Hematopoietic multipotent progenitor cell treated with erythropoietin and hydrocortisone succinate and interleukin-3 and kit ligand, for 4 days (in vitro differentiated cells): ENCODE measurements around the gene GNB2.
"Not testable (repeated sequence)": the region's sequence is repeated elsewhere in the genome, so short reads cannot be mapped to it uniquely, and the experiment has no call there.

ENCODE experiments used
- DNase-seq: peaks from one replicate; pipeline ENCODE4 v3.0.0-alpha.2; 2015

The GNB2 gene

GRCh38 chr7:100673302-100673941, at the start of gene GNB2:
Gene GNB2, plus strand, starts transcription at chr7:100673740. Its CDS starts 2,526 bp downstream, at chr7:100676266.
- DNase-seq = peak; percentile 99

GRCh38 chr7:100623951-100624824, 49.4 kb upstream of the GNB2 start:
- DNase-seq = peak; percentile 90

- no peak for DNase-seq
These were observed 47.5 kb upstream of the GNB2 start for GRCh38 chr7:100626055-100626454.

- DNase-seq = peak; percentile 95
These were observed 46.9 kb upstream of the GNB2 start for GRCh38 chr7:100626530-100627237.

- DNase-seq = no peak
These were observed 46.3 kb upstream of the GNB2 start for GRCh38 chr7:100627238-100627549.

GRCh38 chr7:100629117-100629716, 44.3 kb upstream of the GNB2 start:
- DNase-seq = peak; percentile 86

- DNase-seq = no peak
These were observed 43.5 kb upstream of the GNB2 start for GRCh38 chr7:100630066-100630465.

GRCh38 chr7:100632951-100633717, 40.4 kb upstream of the GNB2 start:
- DNase-seq = peak; percentile 84

- no peak for DNase-seq
These were observed 33.5 kb upstream of the GNB2 start for GRCh38 chr7:100639995-100640516.

- peak; percentile 94 for DNase-seq
These were observed 32.8 kb upstream of the GNB2 start for GRCh38 chr7:100640517-100641440.

GRCh38 chr7:100641463-100641859, 32.1 kb upstream of the GNB2 start, which contains the start of gene TFR2:
Gene TFR2, minus strand, starts transcription at chr7:100641552. Its CDS starts 43 bp downstream, at chr7:100641509.
- DNase-seq = peak; percentile 99

- DNase-seq = peak; percentile 65
These were observed 31.5 kb upstream of the GNB2 start for GRCh38 chr7:100641860-100642533.

GRCh38 chr7:100642534-100642907, 31.0 kb upstream of the GNB2 start:
- peak; percentile 92 for DNase-seq

- DNase-seq = no peak
These were observed 23.5 kb upstream of the GNB2 start for GRCh38 chr7:100649826-100650565.

- no peak for DNase-seq
These were observed 18.4 kb upstream of the GNB2 start for GRCh38 chr7:100654908-100655831.

GRCh38 chr7:100655908-100656674, 17.4 kb upstream of the GNB2 start, which contains the start of gene ACTL6B:
Gene ACTL6B, minus strand, starts transcription at chr7:100656448. Its CDS starts 94 bp downstream, at chr7:100656354.
- DNase-seq = peak; percentile 87

GRCh38 chr7:100662194-100662776, 11.3 kb upstream of the GNB2 start:
- not testable (repeated sequence) for DNase-seq
